Astrocyte (in vitro differentiated cells and primary cell): ENCODE results near the gene ZNF234. TPM values are rescaled to one million over a fixed set of nuclear protein-coding genes. Genes with fewer than 3 reads are reported as not detected.

Source experiments
- DNase-seq: peaks from one replicate; pipeline ENCODE4 v3.0.0-alpha.2; 2010; ENCODE audit warnings: low read depth
- FAIRE-seq: peaks from 2 replicates; lab custom pipeline; 2011; peaks lifted over from hg19 to GRCh38; lab: Jason Lieb, UNC
- H2AFZ ChIP-seq: 2 replicates; pipeline ENCODE4 v1.6.0; 2012; ENCODE audit warnings: low read depth, low read length, inconsistent platforms
- H3K27ac ChIP-seq: 2 replicates; pipeline ENCODE4 v1.5.1; 2011; ENCODE audit warnings: low read depth, low read length, inconsistent platforms
- H3K27me3 ChIP-seq: 2 replicates; pipeline ENCODE4 v1.6.0; 2011; ENCODE audit warnings: low read length, inconsistent platforms; ENCODE audit not compliant: insufficient read depth
- H3K36me3 ChIP-seq: 2 replicates; pipeline ENCODE4 v1.5.1; 2011; ENCODE audit warnings: low read length, inconsistent platforms; ENCODE audit not compliant: insufficient read depth
- H3K4me1 ChIP-seq: 2 replicates; pipeline ENCODE4 v1.5.1; 2011; ENCODE audit warnings: low read length, inconsistent platforms; ENCODE audit not compliant: insufficient read depth
- H3K4me2 ChIP-seq: 2 replicates; pipeline ENCODE4 v1.6.0; 2012; ENCODE audit warnings: low read length, inconsistent platforms
- H3K4me3 ChIP-seq: 2 replicates; pipeline ENCODE4 v1.5.1; 2011; ENCODE audit warnings: low read depth, mild to moderate bottlenecking, low read length, inconsistent platforms; ENCODE audit not compliant: insufficient read depth
- H3K79me2 ChIP-seq: 2 replicates; pipeline ENCODE4 v1.6.0; 2012; ENCODE audit warnings: mild to moderate bottlenecking, low read length, inconsistent platforms; ENCODE audit not compliant: insufficient read depth
- H3K9ac ChIP-seq: 2 replicates; pipeline ENCODE4 v1.6.0; 2012; ENCODE audit warnings: mild to moderate bottlenecking, low read length, inconsistent platforms
- H3K9me3 ChIP-seq: 2 replicates; pipeline ENCODE4 v1.5.1; 2012; ENCODE audit warnings: low read depth, mild to moderate bottlenecking, low read length, inconsistent platforms; ENCODE audit not compliant: insufficient read depth
- H4K20me1 ChIP-seq: 2 replicates; pipeline ENCODE4 v1.6.0; 2012; ENCODE audit warnings: low read length, inconsistent platforms; ENCODE audit not compliant: insufficient read depth
- H3K27ac Mint-ChIP-seq: one replicate; pipeline ENCODE4 v1.8.0; 2021; ENCODE audit warnings: mild to moderate bottlenecking, mixed read lengths; ENCODE audit not compliant: unreplicated experiment
- H3K27me3 Mint-ChIP-seq: one replicate; pipeline ENCODE4 v1.8.0; 2021; ENCODE audit warnings: low read depth, mixed read lengths; ENCODE audit not compliant: unreplicated experiment
- H3K36me3 Mint-ChIP-seq: one replicate; pipeline ENCODE4 v1.8.0; 2021; ENCODE audit warnings: low read depth, mixed read lengths; ENCODE audit not compliant: unreplicated experiment
- H3K4me1 Mint-ChIP-seq: one replicate; pipeline ENCODE4 v1.8.0; 2021; ENCODE audit warnings: low read depth, mixed read lengths; ENCODE audit not compliant: unreplicated experiment
- H3K4me3 Mint-ChIP-seq: one replicate; pipeline ENCODE4 v1.8.0; 2021; ENCODE audit warnings: mild to moderate bottlenecking, moderate library complexity, mixed read lengths; ENCODE audit not compliant: unreplicated experiment
- H3K9me3 Mint-ChIP-seq: one replicate; pipeline ENCODE4 v1.8.0; 2021; ENCODE audit warnings: mild to moderate bottlenecking, mixed read lengths; ENCODE audit not compliant: unreplicated experiment
- EZH2 ChIP-seq: IDR thresholded peaks from 2 replicates; pipeline ENCODE4 v1.6.1; 2012; ENCODE audit warnings: mild to moderate bottlenecking, low read length, inconsistent platforms; ENCODE audit not compliant: insufficient read depth
- total RNA-seq: library from RNA; stranded (reverse); gene quantifications from 2 replicates; pipeline ENCODE4 v1.2.1, GENCODE V29; 2021
- TF ChIP-seq, protein P1 (sequence below): IDR thresholded peaks from 2 replicates; pipeline ENCODE4 v1.5.1; 2011; ENCODE audit warnings: low read depth, mild to moderate bottlenecking, inconsistent platforms, low read length, moderate library complexity; ENCODE audit not compliant: insufficient read depth

Gene ZNF234
- total RNA-seq, 1 donor from 2014 or later = 11.6 TPM

DNA sequence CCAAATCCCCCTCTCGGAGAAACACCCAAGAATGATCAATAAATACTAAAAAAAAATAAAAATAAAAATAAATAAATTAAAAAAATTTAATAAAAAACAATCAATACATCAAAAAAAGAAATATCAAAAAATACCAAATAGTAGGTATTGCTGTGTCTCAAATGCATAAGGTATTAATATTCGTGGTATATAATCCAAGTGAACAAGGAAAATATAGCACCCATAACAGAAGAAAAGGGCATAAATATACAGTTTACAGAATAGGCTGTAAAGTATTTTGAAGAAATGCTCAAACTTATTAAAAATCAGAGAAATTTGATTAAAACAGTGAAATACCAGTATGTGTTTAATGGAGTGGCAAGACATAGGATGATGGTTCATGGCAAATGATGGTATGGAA is 63.4 kb downstream of the ZNF234 start:
- no peaks in the 10 kb centered on the region for H3K36me3 ChIP-seq
- DNase-seq (no peak), FAIRE-seq (no peak)
- no peaks in the 10 kb centered on the region for H3K9me3 ChIP-seq
- H3K4me1 Mint-ChIP-seq = no peaks in the 10 kb centered on the region
- H3K4me3 ChIP-seq = no peak overlapping the region
- H3K9me3 Mint-ChIP-seq = no peaks in the 10 kb centered on the region
- H3K4me2 ChIP-seq = no peak overlapping the region
- no peak for TF ChIP-seq EZH2
- TF ChIP-seq, protein P1, sequence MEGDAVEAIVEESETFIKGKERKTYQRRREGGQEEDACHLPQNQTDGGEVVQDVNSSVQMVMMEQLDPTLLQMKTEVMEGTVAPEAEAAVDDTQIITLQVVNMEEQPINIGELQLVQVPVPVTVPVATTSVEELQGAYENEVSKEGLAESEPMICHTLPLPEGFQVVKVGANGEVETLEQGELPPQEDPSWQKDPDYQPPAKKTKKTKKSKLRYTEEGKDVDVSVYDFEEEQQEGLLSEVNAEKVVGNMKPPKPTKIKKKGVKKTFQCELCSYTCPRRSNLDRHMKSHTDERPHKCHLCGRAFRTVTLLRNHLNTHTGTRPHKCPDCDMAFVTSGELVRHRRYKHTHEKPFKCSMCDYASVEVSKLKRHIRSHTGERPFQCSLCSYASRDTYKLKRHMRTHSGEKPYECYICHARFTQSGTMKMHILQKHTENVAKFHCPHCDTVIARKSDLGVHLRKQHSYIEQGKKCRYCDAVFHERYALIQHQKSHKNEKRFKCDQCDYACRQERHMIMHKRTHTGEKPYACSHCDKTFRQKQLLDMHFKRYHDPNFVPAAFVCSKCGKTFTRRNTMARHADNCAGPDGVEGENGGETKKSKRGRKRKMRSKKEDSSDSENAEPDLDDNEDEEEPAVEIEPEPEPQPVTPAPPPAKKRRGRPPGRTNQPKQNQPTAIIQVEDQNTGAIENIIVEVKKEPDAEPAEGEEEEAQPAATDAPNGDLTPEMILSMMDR = no peak
- H3K9ac ChIP-seq = no peak overlapping the region
- H4K20me1 ChIP-seq = no peaks in the 10 kb centered on the region
- no peak overlapping the region for H3K4me3 Mint-ChIP-seq
- no peak overlapping the region for H2AFZ ChIP-seq
- no peaks in the 10 kb centered on the region for H3K79me2 ChIP-seq
- no peaks in the 10 kb centered on the region for H3K27me3 Mint-ChIP-seq
- H3K27ac Mint-ChIP-seq = no peak overlapping the region
- H3K27ac ChIP-seq = no peak overlapping the region
- no peaks in the 10 kb centered on the region for H3K36me3 Mint-ChIP-seq
- no peaks in the 10 kb centered on the region for H3K27me3 ChIP-seq
- no peaks in the 10 kb centered on the region for H3K4me1 ChIP-seq

DNA sequence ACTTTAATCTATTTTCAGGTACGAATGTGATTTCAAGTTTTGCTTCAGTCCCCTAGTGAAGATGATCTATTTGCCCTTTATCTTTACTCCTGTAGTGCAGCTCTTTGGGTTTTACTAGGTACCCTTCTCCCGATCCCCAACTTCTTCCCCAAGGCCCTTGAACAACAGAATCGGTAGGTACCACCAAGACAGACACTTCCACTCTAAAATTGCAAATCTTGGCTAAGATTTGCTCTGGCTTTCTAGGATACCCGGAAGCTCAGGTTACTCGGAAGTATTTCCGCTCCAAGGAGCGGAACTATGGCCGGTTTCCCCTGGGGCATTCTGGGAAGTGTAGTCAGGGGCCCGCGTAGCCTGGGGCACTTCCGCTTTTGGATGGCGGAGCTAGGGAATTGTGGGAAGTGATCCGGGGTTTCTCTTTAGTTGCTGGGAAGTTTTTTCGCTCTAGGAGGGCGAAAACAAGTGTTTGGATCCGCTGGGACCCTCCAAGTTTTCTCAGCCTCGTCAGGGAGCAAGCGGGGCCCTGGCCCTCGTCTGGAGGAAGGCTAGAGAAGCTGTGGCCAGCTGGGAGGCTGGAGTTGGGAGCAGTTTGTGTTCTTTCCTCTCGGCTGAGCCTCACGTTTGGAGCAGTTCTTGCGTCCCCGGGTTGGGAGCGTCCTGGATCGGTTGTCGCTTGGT is 65.9 kb downstream of the ZNF234 start:
- H3K4me1 ChIP-seq = no peaks in the 10 kb centered on the region
- peak overlapping the region; percentile 81 for H3K4me3 ChIP-seq
- peak; percentile 85 for DNase-seq
- H3K27me3 Mint-ChIP-seq = no peaks in the 10 kb centered on the region
- no peaks in the 10 kb centered on the region for H3K9me3 Mint-ChIP-seq
- peak overlapping the region; percentile 91 for H3K4me3 Mint-ChIP-seq
- H3K4me2 ChIP-seq = peak overlapping the region; percentile 91
- H3K36me3 Mint-ChIP-seq = no peaks in the 10 kb centered on the region
- peak overlapping the region; percentile 91 for H3K27ac Mint-ChIP-seq
- no peaks in the 10 kb centered on the region for H3K4me1 Mint-ChIP-seq
- H3K27me3 ChIP-seq = no peaks in the 10 kb centered on the region
- peak overlapping the region; percentile 89 for H2AFZ ChIP-seq
- FAIRE-seq = peak; percentile 89
- peak overlapping the region; percentile 77 for H3K27ac ChIP-seq
- TF ChIP-seq, protein P1 = no peak
- no peak for TF ChIP-seq EZH2
- H3K9me3 ChIP-seq = no peaks in the 10 kb centered on the region
- no peaks in the 10 kb centered on the region for H3K79me2 ChIP-seq
- H4K20me1 ChIP-seq = no peaks in the 10 kb centered on the region
- H3K36me3 ChIP-seq = no peaks in the 10 kb centered on the region
- peak overlapping the region; percentile 85 for H3K9ac ChIP-seq

Other genes starting within 250 kb of the ZNF234 start
- 13.8 and 15.8 TPM in 2 replicates for gene ZNF45, start 206.3 kb upstream of the ZNF234 start, total RNA-seq
- 6.0 and 6.6 TPM in 2 replicates for gene ZNF221, start 190.3 kb upstream of the ZNF234 start, total RNA-seq
- 6.2 and 6.5 TPM in 2 replicates for gene ZNF155, start 157.4 kb upstream of the ZNF234 start, total RNA-seq
- gene ZNF230, start 138.6 kb upstream of the ZNF234 start, total RNA-seq = 2.1 and 2.7 TPM in 2 replicates
- 4.0 and 5.5 TPM in 2 replicates for gene ZNF222, start 116.2 kb upstream of the ZNF234 start, total RNA-seq
- 3.5 and 4.1 TPM in 2 replicates for gene ZNF223, start 89.5 kb upstream of the ZNF234 start, total RNA-seq
- 3.6 and 3.7 TPM in 2 replicates for gene ZNF284, start 69.4 kb upstream of the ZNF234 start, total RNA-seq
- 24.6 and 25.2 TPM in 2 replicates for gene ZNF224, start 47.2 kb upstream of the ZNF234 start, total RNA-seq
- gene ZNF225, start 28.2 kb upstream of the ZNF234 start, total RNA-seq = 4.5 and 4.7 TPM in 2 replicates
- 24.4 and 27.6 TPM in 2 replicates for gene ZNF226, start 23.5 kb downstream of the ZNF234 start, total RNA-seq
- gene ZNF227, start 71.0 kb downstream of the ZNF234 start, total RNA-seq = 10.7 and 18.2 TPM in 2 replicates
- gene ZNF233, start 118.3 kb downstream of the ZNF234 start, total RNA-seq = 2.1 and 2.7 TPM in 2 replicates
- 4.8 and 6.4 TPM in 2 replicates for gene ZNF235, start 163.5 kb downstream of the ZNF234 start, total RNA-seq
- gene ZNF112, start 215.1 kb downstream of the ZNF234 start, total RNA-seq = 4.1 and 4.4 TPM in 2 replicates